Non-pigmented ciliary epithelial cell (primary cell): ENCODE results near the gene HSPA1A.
"Not testable (repeated sequence)": the region's sequence is repeated elsewhere in the genome, so short reads cannot be mapped to it uniquely, and the experiment has no call there.

Experiments
- DNase-seq: peaks from one replicate; pipeline ENCODE4 v3.0.0-alpha.2; 2010; ENCODE audit warnings: low read depth

Gene HSPA1A

DNA sequence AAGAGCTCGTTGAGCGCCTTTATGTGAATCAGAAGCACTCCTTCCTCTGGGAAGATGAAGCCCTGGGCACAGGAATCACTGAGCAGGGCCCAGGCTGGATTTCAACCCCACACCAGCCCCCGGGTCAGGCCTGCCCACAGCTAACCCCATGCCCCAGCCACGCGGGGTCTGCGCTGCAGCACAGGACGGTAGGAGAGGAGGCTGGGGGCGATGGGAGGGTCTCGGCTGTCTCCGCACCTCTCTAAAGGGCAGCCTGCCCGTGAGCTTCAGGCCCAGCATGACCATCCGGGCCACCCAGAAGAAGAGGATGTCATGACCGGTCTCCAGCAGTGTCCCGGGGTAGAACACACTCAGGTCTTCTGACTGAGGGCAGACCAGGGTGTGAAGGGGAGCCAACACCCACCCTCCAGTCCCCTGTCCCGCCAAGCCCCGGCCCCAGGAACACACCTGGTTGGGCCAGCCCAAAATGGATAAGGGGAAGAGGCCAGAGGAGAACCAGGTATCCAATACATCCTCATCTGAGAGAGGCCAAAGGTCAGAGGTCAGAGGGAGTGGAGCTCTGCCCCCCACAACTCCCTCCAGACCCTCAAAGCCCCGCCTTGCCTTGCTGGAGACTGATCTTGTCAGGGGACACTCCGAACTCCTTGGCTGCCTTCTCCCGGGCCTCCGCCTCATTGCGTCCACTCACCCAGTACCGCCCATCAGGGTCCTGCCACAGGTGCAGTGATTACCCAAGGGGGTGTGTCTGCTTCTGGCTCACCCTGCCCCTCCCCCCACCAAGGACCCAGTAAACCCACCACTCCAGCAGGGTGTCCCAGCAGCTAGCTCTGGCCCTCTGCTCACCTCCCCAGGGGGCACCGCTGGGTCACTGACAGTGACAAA lies 33.9 kb upstream of the HSPA1A start:
- DNase-seq: no peak

DNA sequence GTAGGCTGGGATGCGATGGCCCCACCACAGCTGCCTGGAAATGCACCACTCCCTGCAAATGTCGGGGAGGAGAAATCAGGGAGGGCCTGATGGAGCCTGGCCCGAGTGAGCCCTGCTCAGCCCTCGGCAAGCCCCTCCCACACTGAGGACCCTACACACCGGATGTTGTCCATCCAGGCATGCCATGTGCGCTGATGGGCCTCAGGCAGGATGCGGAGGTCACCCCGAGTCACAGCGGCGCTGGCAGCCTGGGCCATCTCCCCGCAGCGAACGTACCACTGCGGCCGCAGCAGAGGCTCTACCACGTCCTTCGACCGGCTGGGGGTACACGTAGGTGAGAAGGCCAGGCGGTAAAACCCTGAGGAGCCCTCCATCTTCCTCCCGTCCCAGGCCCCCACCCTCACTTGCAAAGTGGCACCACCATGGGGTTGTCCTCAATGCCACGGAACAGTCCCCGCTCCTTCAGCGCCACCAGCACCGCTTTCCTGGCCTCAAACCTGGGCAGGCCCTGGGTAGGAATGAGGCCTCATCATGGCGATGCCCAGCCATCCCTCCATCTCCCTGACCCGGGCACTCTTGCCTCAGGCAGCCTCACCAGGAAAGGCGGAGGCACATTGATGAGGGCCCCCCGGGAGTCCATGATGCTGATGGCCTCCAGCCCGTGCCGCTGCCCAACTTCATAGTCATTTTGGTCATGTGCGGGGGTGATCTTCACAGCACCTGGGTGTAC lies 33.1 kb upstream of the HSPA1A start:
- DNase-seq: no peak

DNA sequence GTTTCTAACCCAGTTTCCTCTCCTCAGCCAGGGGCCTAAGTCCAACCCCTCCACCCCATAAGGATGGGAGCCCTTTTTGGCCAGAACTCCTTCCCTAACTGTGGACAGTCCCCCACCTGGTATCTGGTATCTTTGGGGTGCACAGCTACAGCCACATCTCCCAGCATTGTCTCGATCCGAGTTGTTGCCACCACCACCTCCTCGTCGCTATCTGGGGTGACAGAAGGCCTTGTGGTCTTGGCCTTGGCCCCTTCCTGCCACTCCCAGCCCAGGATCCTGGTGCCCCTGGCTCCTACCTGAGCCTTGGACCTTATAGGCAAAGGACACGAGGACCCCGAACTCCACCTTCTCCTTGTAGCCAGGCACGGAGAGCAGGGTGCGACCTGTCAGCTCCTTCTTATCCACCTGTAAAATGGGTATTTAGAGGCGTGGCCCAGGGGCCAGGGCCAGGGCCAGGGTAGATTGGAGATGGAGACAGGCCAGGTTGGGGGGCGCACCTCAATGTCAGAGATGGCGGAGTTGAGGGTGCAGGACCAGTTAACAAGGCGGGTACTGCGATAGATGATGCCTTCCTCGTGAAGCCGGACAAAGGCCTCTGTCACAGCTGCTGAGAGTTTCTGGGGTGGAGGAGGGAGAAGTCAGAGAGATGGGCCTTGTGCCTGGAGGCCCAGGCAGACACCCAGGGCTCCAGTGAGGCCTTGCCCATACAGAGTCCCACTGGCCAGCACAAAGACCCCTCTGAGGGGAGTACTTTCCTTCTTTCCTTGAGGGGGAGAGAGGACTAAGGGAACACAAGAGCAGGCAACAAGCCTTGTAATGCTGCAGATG lies 31.0 kb upstream of the HSPA1A start:
- DNase-seq: no peak

- DNase-seq: no peak
Observed at GRCh38 chr6:31785475-31785874, 29.9 kb upstream of the HSPA1A start.

DNA sequence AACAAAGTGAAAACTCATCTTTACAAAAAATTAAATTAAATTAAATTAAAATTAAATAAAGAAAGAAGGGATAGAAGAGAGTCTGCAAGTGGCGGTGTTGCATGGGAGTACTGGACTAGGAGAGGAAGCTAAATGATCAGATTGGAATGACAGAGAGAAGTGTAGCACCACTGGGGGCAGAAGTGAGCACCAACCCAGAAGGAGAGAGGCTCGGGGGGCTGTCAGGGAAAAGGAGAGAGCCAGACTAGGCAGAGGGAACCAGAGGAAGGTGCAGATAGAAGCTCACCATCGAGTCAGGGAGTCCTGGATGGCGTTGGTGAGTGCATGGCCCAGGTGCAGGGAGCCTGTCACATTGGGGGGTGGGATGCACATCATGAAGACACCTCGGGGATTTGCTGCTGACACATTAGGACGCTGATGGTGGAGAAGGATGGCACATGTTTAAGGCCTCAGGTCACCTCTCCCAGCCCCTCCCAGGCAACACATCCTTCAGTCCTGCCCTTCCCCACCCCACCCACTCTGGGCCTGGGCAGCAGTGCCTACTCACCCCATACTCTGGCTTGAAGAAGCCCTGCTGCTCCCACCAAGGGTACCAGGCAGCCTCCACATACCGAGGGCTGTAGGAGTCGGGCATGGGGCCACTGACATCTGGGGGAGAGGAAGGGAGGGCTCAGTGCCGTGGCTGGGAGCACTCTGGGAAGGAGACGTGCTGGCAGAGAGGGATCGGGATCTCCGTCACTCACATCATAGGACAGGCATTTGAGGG lies 23.8 kb upstream of the HSPA1A start:
- DNase-seq: no peak

DNA sequence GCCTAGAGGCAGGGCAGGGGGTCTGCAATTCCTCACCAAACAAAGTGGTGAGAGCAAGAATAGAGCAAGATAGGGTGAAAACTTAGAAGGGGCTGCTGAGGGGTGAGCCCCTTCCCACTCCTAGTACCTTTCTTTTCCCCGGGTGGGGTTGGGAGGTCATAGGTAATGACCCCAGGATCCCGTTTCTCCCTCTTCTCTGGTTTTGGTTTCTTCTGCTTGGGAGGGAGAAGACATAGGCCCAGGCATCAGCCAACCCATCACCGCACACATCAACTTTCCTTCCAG lies 23.3 kb upstream of the HSPA1A start:
- no peak for DNase-seq

DNA sequence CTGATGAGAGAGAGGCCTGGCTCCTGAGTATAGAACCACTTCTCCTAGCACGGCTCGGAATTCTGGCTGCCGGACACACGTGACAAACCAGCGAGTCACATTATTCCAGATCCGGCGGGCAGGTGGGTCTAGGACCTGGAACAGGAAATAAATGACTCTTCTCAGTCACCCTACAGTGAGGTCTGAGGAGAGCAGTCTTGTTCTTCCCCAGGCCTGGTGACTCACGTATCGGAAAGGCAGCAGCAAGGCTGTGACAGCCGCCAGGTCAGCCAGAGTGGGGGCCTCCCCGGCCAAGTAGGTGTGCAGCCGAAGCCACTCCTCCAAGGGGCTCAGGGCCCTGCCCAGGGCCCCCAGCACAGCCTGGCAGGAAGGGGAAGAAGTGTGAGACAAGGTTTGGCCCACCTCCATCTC lies 22.6 kb upstream of the HSPA1A start:
- no peak for DNase-seq

GRCh38 chr6:31793927-31794245 lies 21.5 kb upstream of the HSPA1A start:
- not testable (repeated sequence) for DNase-seq

DNA sequence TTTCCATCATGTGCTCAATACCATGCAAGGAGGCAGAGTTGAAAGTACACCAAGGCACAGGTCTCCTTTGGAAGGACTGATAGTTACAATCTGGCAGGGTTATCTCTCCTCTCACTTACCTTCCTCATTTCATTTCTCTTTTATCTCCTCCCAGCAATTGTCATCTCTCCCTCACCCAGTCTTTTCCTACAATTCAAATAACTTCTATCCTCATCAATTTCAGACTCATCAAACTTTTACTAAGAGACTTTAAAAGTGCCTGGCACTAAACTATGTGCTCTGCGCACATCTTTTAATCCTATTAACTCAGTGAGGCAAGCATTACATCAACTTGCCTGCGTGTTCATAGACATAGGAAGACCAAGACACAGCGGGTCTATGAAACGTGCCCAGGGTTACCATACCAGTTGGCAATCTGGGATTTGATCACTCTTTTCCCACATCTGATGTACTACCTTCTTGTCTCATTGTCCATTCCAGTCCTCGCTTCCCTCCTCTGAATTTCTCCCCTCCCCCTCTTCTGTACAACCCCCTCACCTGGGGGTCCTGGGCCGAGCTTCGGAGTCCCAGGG lies 21.0 kb upstream of the HSPA1A start:
- DNase-seq: no peak

GRCh38 chr6:31794866-31795615 lies 20.3 kb upstream of the HSPA1A start:
- DNase-seq: no peak

DNA sequence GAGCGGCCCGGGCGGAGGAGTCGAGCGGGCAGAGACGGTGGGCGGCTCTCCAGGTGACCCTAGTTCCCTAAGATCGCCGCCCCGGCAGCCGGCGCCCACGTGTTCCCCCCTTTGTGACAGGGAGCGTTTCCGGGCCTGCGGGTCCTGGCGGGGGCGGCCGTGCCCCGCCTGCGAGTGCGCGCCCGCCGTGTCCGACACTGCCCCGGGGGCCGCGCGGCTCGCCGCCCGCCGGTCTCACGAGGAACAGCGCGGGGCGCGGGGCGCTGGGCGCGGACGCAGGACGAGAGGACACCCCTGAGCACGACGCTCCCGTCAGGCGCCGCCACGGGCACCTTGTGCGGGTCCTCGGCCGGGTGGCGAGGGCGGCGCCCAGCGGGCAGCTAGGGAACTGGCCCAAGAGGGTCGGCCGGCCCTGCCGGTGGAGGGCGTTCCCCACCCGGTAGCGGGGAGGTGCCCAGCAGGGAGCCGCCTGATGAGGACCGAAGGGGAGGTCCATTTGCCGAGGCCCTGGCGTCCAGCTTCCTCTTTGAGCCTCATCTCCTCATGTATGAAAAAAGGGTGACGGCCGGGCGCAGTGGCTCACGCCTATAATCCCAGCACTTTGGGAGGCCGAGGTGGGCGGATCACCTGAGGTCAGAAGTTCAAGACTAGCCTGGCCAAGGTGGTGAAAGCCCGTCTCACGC lies 19.6 kb upstream of the HSPA1A start, which contains the start of gene VARS1:
Gene VARS1, minus strand, starts transcription at position 137 of the 683 bp plus-strand sequence. CDS start 535 bp downstream, outside the sequence.
- no peak for DNase-seq

DNA sequence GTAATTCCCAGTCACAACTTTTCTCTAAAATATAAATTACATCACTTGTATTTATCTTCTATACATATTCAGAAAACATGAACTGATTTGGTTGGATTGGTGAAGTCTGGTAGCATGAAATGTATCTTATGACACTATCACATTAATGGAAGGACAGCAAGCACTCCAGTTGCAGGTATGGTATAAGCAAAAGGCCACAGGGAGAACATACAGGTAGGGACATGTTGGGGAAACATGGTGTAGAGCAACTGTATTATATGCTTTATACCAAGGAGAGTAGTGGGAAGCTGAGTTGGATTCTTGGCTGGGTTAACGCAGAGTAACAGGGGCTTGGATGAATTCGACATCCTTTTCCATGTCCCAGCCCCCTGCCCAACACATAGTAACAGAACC lies 18.4 kb upstream of the HSPA1A start:
- DNase-seq: no peak

DNA sequence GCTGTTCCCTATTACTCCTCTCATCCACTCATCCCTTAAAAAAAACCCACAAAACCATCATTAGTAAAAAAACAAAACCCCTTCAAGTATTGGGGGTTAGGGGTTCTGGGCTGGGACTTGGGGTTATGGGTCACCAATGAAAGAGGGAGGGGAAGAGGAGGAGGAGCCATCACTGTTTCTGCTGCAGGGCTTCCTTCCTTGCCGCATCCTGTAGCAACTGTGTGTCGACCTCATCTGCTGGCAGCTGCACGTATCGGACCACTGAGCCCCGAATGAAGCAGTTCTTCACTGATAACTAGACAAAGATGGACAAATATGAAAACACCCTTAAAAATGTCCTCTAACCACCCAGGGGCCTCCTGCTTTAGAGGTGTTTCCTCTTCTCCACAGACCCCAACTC lies 17.8 kb upstream of the HSPA1A start:
- no peak for DNase-seq

DNA sequence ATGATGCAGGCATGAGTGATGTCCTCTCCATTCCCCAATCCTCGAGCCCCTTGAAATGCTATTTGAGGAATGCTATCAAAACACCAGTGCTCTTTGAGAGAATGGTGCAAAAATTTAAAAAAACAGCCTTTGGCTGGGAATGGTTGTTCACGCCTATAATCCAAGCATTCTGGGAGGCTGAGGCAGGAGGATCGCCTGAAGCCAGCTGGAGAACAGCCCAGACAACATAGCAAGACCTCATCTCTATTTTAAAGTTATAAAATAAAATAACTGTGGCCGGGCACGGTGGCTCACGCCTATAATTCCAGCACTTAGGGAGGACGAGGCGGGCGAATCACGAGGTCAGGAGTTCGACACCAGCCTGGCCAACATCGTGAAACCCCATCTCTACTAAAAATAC lies 15.6 kb upstream of the HSPA1A start:
- no peak for DNase-seq

DNA sequence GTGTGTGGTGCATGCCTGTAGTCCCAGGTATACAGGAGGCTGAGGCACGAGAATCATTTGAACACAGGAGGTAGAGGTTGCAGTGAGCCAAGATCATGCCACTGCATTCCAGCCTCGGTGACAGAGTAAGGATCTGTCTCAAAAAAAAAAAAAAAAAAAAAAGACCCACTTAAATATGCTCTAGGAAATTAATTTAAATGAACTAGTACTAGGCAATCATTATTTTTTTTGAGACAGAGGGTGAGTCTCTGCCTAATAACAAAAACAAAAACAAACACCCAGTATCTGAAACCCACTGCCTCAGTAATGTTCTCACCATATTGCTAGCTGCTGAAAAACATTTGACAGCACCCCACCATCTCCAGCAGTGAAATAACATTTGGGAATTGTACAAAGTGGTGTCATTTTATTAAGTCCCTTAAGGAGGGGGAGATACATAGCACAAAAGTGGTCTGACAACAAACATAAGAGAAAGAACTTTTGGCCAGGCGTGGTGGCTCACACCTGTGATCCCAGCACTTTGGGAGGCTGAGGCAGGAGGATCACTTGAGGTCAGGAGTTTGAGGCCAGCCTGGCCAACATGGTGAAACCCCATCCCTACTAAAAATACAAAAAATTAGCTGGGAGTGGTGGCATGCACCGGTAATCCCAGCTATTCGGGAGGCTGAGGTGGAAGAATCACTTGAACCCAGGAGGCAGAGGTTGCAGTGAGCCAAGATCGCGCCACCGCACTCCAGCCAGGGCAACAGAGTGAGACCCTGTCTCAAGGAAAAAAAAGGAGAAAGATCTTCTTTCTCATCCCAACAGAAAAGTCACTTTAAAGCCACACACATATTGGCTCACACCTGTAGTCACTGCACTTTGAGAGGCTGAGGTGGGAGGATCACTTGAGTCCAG lies 14.1 kb upstream of the HSPA1A start:
- not testable (repeated sequence) for DNase-seq

- DNase-seq: no peak
Observed at GRCh38 chr6:31805939-31806469, 9.3 kb upstream of the HSPA1A start.

GRCh38 chr6:31806470-31807272 lies 8.7 kb upstream of the HSPA1A start, which contains the start of gene LSM2:
LSM2 (minus strand) TSS chr6:31806966; CDS start chr6:31806757, 209 bp downstream.
- DNase-seq: peak; percentile 78

DNA sequence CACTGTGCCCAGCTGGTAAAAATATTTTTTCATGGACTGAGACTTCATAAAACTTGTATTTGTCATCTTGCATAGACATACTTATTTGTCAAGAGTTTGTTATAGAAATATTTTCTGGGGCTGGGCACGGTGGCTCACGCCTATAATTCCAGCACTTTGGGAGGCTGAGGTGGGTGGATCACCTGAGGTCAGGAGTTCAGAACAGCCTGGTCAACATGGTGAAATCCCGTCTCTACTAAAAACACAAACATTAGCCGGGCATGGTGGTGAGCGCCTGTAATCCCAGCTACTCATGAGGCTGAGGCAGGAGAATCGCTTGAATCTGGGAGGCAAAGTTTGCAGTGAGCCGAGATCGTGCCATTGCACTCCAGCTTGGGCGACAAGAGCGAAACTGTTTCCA lies 6.7 kb upstream of the HSPA1A start:
- not testable (repeated sequence) for DNase-seq
